Left colon (tissue), 2 donors: ENCODE data around the gene DCLK3. TPM values are rescaled to one million over a fixed set of nuclear protein-coding genes. Genes with fewer than 3 reads are reported as not detected.

ENCODE experiments used
- ATAC-seq: fragments of 200-7000 bp; cut with Tn5 transposase; one replicate; pipeline ENCODE4 v1.9.1; 2020; ENCODE audit warnings: mild to moderate bottlenecking, moderate library complexity
- DNase-seq, 2 donors: peaks; one replicate each; pipeline ENCODE4 v3.0.0-alpha.2; 2020
- intact Hi-C, 2 donors: fragments of 100-400 bp; cut with DNase I in 1 of 2; cut with micrococcal nuclease in 1 of 2; formaldehyde crosslinking; loops; one replicate each; pipeline versions ENCODE4 v1.11.2 to v1.14.0; 2022; cut with DNase I, micrococcal nuclease
- total RNA-seq, 2 donors: library from RNA; stranded (reverse); fragmentation: NEBNext Ultra II Directional; extraction: Animal tissue kit (Norgen Biotek cat#: 25700); gene quantifications; one replicate each; pipeline ENCODE4 v1.2.1, GENCODE V29; 2021
- donor health status: DM: no; HTN: no; CAD: no.
- donor health status: DM: yes; HTN: yes; CAD: no.

DCLK3 gene
- total RNA-seq, 2 donors from 2014 or later = 0.11 to 0.46 TPM

DNA sequence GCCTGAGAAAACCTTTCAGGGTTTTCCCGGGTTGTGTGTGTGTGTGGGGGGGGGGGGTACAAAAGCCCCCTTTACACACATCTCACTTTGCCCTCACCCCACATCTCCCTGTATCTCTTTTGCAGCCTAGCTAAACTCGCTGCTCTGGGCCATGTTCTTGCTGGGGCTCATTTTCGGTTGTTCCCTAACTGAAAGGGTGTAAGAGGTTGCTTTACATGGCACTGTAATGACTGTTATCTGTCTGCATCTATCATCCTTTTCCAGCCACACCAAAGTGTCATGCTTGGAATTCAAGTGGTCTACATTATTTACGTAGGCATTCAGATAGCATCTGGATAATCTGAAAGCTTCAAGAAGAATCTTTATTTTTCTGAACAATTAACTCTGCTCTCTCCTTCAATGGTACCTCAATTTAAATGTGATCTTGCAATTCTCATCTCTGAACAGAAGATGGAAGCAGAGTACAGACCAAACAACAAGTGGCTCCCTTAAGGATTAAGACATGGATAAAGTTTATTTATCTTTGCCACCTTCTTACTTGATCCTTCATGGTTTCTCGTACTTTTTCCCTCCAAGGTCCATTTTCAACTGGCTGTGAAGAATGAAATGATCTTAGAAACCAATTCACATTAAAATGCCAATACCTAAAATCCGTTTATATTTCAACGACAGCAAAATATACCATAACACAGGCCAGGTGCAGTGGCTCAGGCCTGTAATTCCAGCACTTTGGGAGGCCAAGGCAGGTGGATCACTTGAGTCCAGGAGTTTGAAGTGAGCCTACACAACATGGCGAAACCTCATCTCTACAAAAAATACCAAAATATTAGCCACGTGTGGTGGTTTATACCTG, 34.9 kb downstream of the DCLK3 start:
- no peak for DNase-seq
- peak; percentile 66 for ATAC-seq
- intact Hi-C loops = loop anchor here in 1 of 2 donors (5.0 to 10.0 kb wide), 3 partner anchors 143 to 485 kb away; no protein-coding TSS in a partner anchor

DNA sequence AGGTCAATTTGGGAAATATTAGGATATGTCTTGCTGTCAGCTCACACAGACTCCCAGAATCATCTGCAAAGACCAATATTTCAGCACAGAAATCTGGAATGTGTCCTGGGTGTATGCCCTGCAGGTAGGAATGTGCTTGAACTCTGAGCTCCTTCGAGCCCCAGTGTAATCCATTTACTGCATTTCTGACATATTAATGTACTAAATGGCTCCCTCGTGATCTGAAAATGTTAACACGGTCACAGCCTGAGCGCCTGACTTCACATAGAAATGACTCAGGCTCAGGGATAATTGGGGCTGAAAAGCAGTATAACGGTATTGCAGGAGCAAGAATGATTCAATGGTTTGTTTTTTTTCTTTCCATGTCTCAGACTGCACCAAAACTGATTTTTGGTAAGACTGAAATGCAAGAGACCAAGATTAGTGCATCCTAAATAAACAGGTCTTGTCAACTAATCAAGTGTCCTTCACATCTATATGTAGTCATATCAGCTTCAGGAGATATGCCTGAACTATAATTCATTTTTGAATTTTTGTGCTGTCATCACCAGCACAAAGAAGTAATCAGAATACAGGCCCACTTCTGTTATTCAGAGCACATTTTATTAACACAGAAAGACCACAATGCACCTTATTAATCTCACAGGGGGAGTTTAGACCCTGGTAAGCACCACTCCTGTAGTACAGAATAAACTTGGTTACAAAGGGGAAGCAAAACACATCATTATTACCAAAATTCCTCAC, 49.8 kb downstream of the DCLK3 start:
- intact Hi-C loops = no loop called here
- DNase-seq = no peak
- ATAC-seq = no peak

DNA sequence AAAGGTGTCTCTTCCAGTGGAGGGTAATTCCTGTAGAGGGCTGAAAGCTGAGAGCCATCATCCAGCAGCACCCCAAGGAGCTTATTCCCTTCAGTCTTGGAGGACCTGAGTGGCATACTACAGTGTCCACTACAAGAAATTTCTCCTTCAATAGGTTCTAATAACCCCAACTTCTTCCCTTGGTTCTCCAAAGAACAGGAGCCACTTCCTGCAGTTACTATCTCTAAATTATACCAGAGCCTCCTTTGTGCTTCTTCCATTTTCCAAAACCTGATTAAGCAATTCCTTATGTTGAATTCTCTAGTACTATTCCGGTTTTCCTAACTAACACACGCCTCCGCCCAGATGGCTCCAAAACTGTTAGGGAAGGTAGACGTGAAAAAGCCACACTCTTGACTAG, 50.4 kb downstream of the DCLK3 start:
- intact Hi-C loops = no loop called here
- ATAC-seq = no peak
- no peak for DNase-seq

DNA sequence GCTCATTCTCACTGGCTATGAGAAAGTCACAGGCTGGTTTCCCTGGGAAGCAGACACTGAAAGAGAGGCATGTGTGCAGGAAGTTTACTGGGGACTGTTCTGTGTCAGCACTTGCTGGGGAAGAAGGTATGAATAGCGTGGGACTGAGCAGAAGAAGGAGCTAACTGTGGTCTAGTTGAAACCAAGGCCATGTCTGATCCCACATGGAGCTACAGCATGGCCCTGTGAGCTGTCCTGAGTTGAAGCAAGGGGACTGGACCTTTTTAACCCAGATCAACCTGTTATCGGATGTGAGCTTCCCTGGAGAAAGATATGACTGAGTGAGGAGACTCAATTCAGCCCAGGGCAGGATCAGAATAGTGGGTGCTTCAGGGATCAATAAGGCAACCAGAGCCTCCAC, 53.7 kb downstream of the DCLK3 start:
- ATAC-seq (no peak), DNase-seq (no peak)
- intact Hi-C loops = no loop called here

DNA sequence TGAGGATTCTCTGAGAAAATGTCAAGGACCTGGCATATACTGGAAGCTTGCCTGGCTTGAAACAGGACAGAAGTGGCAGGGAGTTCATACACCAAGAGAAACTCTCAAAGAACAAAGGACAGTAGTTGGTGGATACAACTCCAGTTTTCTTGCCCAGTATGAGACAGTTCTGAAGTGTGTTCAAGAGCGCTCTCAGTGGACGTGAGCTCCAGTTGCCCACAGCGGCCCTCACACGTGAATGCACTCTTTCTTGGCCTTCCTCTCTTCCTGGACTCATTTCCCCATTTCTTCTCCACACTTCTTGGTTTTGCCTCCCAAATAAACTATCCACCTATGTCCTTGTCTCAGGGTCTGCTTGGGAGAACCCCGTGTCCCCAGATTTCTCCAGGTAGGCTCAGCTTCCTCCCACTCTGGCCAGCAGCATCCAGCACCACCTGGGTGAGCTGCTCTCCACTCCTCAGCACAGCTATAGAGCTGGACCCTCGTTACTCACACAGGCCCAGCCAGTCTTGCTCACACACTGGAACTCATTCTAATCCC, 54.5 kb downstream of the DCLK3 start:
- intact Hi-C loops = no loop called here
- ATAC-seq = no peak

DNA sequence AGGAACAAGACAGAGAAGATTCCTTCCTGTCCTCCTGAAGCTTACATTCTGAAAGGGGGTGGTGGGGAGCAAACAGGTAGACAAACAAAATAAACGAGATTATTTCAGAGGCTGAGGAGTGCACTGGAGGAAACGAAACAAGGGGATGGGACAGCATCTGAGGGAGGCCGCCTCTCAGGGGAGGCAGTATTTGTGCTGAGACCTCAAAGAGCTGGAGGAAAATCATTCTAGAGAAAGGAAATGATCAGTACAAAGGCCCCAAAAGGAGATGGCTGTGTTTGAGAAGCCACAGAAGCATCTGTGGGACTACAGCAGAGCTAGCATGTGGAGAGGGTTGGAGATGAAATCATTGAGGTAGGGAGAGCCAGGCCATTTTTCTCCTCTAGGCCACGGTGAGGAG, 55.1 kb downstream of the DCLK3 start:
- DNase-seq (no peak), ATAC-seq (no peak)
- intact Hi-C loops = no loop called here

More for the DNA sequence above, 54.5 kb downstream of the DCLK3 start:
- DNase-seq = no peak

DNA sequence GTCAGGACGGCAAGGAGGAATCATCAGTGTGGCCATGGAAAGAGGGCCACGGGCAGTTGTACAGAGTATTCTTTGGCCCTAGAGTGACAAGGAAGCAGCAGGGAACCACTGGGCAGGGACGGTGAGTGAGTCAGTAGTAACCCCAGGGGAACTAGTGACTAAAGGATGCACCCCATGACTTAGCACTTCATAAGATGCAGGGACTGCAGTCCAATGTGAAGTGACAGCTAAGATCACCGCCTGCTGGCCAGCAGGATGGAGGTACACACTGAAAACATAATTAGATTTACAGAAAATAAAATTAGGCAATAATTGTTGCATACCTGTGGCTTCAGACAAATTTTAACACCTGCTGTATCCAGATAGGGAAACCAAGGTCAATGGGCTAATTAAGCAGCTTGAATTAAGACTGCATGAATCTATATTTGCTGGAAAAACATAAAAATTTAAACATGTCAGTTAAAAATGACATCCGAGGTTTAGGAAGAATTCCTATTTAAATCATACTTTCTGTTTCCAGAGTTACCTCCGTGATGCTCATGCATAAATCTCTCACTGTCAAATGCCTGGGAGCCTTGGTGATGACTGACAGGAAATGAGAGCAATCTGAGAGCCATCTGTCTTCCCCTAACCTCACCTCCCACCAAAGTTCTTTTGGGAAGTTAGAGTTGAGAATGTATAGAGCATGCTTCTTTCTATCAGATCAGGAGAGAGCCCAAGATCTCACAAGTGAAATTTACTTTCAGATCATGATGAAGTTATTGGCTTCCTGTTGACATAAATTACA, 56.5 kb downstream of the DCLK3 start:
- ATAC-seq = no peak
- intact Hi-C loops = no loop called here
- DNase-seq = no peak

DNA sequence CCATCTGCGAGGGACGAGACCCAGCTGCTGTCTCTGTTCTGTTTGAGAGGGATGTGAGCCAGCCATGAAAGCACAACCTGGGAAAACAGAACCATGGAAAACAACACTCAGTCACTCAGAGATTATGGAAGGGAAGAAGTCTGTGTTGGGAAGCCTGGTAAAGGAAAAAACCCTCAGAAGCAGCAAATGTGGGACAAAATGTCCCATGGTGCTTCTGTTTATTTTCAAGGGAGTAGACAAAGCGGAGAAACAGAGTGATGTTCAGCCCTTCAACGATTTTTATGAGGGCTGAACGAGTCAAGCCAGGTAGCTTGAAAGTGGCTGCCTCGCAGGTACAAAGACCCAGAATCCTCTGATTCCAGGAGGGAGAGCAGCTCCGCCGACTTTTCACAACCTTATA, 59.3 kb downstream of the DCLK3 start:
- DNase-seq (no peak), ATAC-seq (no peak)
- intact Hi-C loops = no loop called here

DNA sequence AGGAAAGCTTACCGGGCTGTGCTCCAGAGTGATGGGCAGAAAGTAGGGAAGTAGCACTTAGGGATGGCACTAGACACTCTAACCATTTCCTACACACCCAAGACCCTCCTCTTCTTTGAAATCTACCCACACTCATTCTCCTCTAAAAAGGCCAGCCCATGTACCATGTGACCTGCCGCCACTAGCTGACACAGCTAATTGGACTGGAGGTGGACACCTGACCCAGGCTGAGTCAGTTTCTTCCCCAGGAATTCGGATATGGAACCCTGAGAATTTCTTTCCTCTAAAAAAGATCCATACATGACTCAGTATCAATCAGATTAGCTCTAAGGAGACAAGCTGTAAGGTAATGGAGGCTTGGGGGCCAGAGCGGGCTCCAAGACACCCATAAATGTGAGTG, 60.1 kb downstream of the DCLK3 start:
- intact Hi-C loops = no loop called here
- ATAC-seq (no peak), DNase-seq (no peak)

DNA sequence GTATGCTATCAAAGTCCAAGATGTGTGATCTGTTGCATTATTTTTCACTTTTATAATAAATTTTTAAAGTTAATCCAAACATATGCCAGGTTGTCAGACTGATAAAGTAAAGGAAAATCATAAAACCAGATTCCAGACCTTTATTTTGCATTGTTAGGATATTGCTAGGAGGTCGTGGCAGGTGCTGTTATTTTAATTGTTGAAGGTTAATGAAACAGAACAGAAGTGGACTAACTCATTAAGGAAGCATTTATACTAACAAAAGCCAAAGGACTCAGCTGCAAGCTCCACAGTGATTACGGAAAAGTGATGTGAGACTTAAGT, 63.1 kb downstream of the DCLK3 start:
- intact Hi-C loops = loop anchor here in 1 of 2 donors (2.0 kb wide), 1 partner anchor 734 kb away; no protein-coding TSS in a partner anchor
- ATAC-seq (no peak), DNase-seq (no peak)

DNA sequence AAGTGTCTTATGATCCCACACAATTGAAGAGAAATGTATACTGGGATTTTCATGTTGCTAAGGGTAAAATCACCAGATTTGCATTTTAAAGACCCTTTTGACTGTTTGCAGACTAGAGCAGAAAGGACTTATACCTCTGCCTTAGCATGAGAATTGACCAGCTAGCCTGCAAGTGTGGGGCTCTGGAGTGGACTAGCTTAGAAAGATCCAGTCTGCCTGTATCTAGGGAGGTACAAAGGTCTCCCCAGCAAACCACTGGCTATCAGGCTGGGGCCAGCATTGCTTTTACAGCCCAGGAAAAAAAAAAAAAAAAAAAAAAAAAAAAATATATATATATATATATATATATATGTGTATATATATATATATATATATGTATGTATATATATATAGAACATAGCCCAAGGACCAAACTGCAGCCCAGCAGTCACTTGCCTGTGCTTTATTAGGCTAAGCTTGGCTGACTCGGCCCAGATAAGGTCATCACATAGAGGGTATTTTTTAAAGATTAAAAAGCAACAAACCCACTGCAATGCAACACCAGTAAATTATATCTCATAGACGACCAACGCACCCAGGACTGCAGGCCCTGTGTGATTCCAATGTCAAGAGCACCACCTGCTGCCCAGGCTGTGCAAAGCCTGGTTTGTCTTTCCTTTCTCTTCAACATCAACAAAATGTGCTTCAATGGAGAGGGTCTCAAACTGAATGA, 63.7 kb downstream of the DCLK3 start:
- intact Hi-C loops = loop anchor here in 1 of 2 donors (2.0 kb wide), 1 partner anchor 734 kb away; no protein-coding TSS in a partner anchor
- peak in 1 of 2 donors; percentile 39 for DNase-seq
- peak; percentile 66 for ATAC-seq

DNA sequence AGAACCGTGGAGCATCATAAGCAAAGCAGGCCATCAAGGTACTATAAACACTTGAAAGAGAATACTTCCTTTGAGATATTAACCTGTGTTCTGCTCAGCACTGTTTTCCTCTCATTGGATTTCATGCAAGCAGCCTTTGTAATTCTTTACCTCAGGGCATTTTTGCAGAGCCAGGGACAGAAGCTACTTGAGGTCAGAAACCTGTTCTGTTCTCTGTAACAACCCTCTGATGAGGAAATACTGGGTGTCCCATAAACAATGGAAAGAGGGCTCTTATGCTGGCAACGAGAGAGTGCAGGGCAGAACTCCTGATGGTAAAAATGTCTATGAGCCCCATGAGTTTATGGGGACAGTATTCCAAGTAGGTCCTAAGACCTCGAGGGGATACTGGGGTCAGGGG, 66.0 kb downstream of the DCLK3 start:
- DNase-seq (no peak), ATAC-seq (no peak)
- intact Hi-C loops = no loop called here

DNA sequence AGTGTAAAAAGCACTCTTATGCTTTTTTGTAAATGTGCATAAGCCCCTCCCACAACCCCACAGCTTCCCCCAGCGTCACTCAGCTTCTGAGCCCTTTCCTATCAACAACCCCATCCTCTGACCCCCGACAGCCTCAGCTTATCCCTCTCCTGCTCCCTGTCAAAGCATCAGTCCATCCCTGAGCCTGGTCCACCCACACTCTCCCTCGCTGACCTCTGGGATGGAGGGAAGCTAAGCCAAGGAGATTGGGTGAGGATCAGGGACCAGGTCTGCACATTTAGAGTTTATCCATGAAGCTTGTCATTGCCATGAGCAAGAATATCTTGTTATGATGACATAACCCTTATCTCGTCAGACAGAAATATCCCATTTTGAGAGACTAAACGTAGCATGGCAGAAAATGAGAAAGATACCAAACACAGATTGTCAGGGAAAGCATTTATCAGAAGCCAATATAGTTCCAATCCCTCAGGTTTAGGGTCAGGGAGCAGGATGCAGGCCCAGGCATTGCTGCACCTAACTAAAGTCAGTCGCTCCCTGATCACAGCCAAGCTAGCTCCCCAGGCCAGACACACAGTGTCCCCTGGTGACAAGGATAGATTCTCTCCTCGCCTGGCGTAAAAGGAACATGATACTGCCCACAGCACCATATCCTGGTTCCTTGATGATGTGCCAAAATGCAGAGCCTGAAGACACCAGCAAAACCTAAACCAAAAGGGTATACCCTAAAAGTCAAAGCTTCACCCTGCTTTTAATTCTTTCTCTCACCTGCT, 66.9 kb downstream of the DCLK3 start:
- intact Hi-C loops = no loop called here
- no peak for DNase-seq
- ATAC-seq = no peak

DNA sequence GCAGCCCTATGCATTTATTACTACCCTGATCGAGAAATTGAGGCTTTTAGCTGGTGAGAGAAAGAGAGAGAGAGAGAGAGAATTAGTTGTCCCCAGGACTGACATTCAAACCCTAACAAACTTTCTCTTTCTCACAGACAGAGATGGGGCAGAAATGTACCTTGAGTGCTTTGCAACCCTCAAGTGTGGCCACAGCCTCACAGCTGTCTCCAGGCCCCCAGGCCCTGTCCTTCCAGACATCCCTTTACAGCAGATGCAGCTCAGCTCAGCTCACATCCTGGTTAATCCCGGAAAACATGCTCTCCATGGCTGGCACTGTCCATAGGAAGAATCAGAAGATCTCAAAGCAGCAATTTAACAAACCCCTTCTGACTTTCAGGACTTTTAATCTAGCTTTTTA, 67.6 kb downstream of the DCLK3 start:
- DNase-seq (no peak), ATAC-seq (no peak)
- intact Hi-C loops = no loop called here

DNA sequence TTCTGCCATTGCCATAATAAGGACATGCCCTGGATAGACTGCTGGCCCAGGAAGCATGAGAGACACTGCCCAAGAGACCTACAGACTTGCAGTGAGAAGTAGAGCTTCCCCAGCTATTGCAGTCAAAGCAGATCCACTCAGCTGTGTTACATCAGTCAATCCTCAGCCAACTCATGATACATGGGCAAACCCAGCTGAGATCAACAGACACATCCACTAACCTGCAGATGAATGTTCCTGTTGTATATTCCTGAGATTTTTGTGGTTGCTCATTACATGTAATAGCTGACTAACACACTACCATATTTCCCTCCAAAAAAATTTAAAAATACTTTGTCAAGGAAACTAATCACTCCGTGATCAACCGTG, 68.6 kb downstream of the DCLK3 start:
- ATAC-seq = no peak
- no peak for DNase-seq
- intact Hi-C loops = no loop called here

DNA sequence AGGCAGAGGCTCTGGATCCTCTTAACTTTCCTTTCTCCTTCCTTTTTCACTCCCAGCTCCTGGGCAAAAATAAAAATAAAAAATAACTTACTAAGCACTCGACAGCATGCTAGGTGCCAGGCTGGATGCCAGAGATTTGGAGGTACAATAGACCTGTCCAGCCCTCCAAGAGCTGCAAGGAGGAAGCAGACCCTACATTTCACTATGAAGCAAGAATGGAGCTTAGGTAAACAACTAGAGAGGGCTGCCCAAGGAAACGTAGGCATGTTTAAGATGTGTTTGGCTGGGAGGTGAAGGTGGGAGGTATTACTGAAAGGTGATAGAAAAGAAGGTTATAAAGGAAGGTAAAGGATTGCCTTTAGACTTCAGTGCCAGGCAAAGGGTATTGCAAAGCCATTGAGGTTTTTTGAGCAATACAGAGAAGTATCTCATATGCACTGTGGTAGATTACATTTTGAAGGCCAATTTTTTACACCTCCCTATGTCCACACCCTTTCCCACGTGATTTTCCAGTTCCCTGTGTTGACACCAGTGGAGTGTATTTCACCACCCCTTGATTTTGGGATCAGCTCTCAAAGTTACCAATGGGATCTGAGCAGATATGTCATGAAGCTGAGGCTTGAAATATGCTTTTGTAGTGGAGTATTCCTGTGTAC, 69.1 kb downstream of the DCLK3 start:
- intact Hi-C loops = no loop called here
- ATAC-seq = no peak
- DNase-seq = no peak

DNA sequence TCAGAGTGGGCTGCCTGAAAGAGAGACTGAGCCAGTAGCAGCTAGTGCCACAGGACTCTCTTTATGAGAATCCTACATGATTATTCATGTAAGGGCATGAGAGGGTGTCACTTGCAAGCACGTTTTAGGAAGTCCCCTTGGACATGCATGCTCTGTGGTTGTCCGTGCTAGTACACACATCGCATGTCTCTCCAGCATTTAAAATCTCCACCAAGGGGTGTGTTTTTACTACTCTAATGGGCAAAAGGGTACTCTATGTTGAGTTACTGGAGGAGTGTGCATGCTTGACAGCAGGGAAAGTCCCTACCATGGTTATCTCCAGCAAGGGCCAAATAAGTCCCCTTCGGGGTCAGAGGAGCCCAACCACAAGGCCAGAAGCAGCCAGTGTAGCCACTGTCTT, 70.7 kb downstream of the DCLK3 start:
- ATAC-seq (no peak), DNase-seq (no peak)
- intact Hi-C loops = no loop called here

DNA sequence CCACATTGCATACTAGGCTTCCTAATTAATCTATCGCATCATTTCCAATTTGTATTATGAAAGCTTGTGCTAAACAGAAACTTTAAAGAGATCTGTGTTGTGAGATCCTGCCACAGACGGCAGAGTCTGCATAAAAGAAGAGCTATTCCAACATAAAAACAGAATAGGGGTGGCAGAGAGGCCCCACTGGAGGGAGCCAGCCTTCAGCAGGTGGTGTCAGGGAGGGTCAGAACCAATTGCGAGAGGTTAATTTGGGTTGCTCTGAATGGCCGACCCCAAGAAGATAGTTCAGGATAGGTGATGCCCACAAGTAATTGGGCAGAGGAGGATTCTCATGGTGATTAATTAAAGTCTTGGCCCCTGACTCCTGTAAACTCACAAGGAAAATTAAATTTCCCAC, 74.8 kb downstream of the DCLK3 start:
- DNase-seq (no peak), ATAC-seq (no peak)
- intact Hi-C loops = no loop called here
